HG03159 (cell line): Measurements from ENCODE around the gene MAPK6.
A peak's percentile ranks its signal among the peaks of the same experiment; 100 is the strongest.
"Not testable (repeated sequence)": the region's sequence is repeated elsewhere in the genome, so short reads cannot be mapped to it uniquely, and the experiment has no call there.

Experiments used
- ATAC-seq: cut with Tn5 transposase; IDR thresholded peaks from one replicate; pipeline ENCODE4 v1.9.1; 2021; ENCODE audit warnings: mild to moderate bottlenecking, moderate library complexity; ENCODE audit not compliant: unreplicated experiment

The MAPK6 gene

GRCh38 chr15:52018693-52019393, at the start of gene MAPK6:
MAPK6 (plus strand) TSS chr15:52019219; CDS start chr15:52046461, 27,242 bp downstream.
- ATAC-seq = peak; percentile 69

GRCh38 chr15:51969728-51970127, 49.3 kb upstream of the MAPK6 start:
- ATAC-seq = no peak

GRCh38 chr15:51970132-51970817, 48.7 kb upstream of the MAPK6 start:
- ATAC-seq = no peak

- peak; percentile 6 for ATAC-seq
These were observed 48.0 kb upstream of the MAPK6 start for GRCh38 chr15:51971032-51971374.

GRCh38 chr15:51971375-51972133, 47.5 kb upstream of the MAPK6 start, which contains the start of gene LEO1:
LEO1 (minus strand) TSS chr15:51971778; CDS start chr15:51971745, 33 bp downstream.
- ATAC-seq = peak; percentile 89

GRCh38 chr15:51973220-51973619, 45.8 kb upstream of the MAPK6 start:
- ATAC-seq = no peak

- ATAC-seq = no peak
These were observed 45.2 kb upstream of the MAPK6 start for GRCh38 chr15:51973775-51974174.

- ATAC-seq = peak; percentile 96
These were observed 36.8 kb upstream of the MAPK6 start for GRCh38 chr15:51982013-51982769.

GRCh38 chr15:51982770-51983103, 36.3 kb upstream of the MAPK6 start:
- no peak for ATAC-seq

GRCh38 chr15:51991141-51991540, 27.9 kb upstream of the MAPK6 start:
- no peak for ATAC-seq

- no peak for ATAC-seq
These were observed 26.1 kb upstream of the MAPK6 start for GRCh38 chr15:51992953-51993352.

- no peak for ATAC-seq
These were observed 16.7 kb upstream of the MAPK6 start for GRCh38 chr15:52002351-52002750.

GRCh38 chr15:52003089-52003488, 15.9 kb upstream of the MAPK6 start:
- ATAC-seq = not testable (repeated sequence)

GRCh38 chr15:52003710-52004109, 15.3 kb upstream of the MAPK6 start:
- ATAC-seq = no peak

- no peak for ATAC-seq
These were observed 14.2 kb upstream of the MAPK6 start for GRCh38 chr15:52004806-52005205.

- peak; percentile 66 for ATAC-seq
These were observed 13.0 kb upstream of the MAPK6 start for GRCh38 chr15:52005748-52006701.

- ATAC-seq = no peak
These were observed 12.2 kb upstream of the MAPK6 start for GRCh38 chr15:52006702-52007340.

- ATAC-seq = no peak
These were observed 10.7 kb upstream of the MAPK6 start for GRCh38 chr15:52008359-52008697.

- no peak for ATAC-seq
These were observed 10.2 kb upstream of the MAPK6 start for GRCh38 chr15:52008698-52009434.
